Bronchial epithelial cell (primary cell): ENCODE data around the gene LIM2. TPM values are rescaled to one million over a fixed set of nuclear protein-coding genes. Genes with fewer than 3 reads are reported as not detected.
"Not testable (repeated sequence)": the region's sequence is repeated elsewhere in the genome, so short reads cannot be mapped to it uniquely, and the experiment has no call there.

Experiments
- DNase-seq: peaks from one replicate; pipeline ENCODE4 v3.0.0-alpha.2; 2010; ENCODE audit warnings: low read depth
- FAIRE-seq: peaks from 2 replicates; lab custom pipeline; 2011; peaks lifted over from hg19 to GRCh38; lab: Jason Lieb, UNC
- H3K27me3 ChIP-seq: 2 replicates; pipeline ENCODE4 v1.5.1; 2011; ENCODE audit warnings: low read length; ENCODE audit not compliant: control insufficient read depth, insufficient read depth
- H3K36me3 ChIP-seq: 2 replicates; pipeline ENCODE4 v1.5.1; 2011; ENCODE audit warnings: low read length; ENCODE audit not compliant: control insufficient read depth, insufficient read depth
- H3K4me3 ChIP-seq: 2 replicates; pipeline ENCODE4 v1.5.1; 2011; ENCODE audit warnings: mild to moderate bottlenecking, low read depth, low read length, control low read depth
- total RNA-seq: library from RNA; depleted of rRNA; stranded (reverse); fragments of >200 nt; gene quantifications from 2 replicates; pipeline ENCODE4 v1.2.1, GENCODE V29; 2014
- TF ChIP-seq, protein P1 (sequence below): IDR thresholded peaks from 2 replicates; pipeline ENCODE4 v1.5.1; 2011; ENCODE audit warnings: mild to moderate bottlenecking, moderate library complexity, low read length, control low read depth, inconsistent platforms; ENCODE audit not compliant: insufficient read depth, severe bottlenecking

The LIM2 gene
- total RNA-seq, 1 donor from 2014 or later: not detected

DNA sequence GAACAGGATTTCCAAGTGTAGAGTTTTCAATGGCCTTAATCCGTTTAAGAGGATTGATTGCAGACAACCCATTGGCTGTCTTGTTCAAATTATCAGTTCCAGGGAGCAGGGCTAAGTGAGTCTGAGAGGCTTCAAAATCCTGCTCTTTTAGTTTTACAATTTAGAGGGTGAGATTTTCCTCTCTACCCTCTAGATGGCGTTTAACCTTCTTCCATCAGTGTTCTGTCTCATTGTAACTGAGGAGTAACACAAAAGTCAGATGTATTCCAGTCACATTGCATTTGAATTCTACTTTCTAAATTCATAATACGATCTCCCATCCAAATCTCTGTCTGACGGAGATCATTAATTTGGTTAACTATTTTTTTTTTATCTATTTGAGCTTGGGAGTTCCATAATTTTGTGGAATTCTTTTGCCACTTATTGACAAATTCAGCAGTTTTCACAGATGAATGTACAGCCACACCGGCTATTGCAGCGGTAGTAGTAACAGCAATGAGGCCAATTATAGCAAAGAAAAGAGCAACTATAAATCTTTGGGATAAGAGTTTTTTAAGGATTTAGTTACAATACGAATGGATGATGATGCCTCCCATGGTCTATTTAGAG lies 10.4 kb upstream of the LIM2 start:
- no peaks in the 10 kb centered on the region for H3K27me3 ChIP-seq
- peak; percentile 24 for DNase-seq
- TF ChIP-seq, protein P1, sequence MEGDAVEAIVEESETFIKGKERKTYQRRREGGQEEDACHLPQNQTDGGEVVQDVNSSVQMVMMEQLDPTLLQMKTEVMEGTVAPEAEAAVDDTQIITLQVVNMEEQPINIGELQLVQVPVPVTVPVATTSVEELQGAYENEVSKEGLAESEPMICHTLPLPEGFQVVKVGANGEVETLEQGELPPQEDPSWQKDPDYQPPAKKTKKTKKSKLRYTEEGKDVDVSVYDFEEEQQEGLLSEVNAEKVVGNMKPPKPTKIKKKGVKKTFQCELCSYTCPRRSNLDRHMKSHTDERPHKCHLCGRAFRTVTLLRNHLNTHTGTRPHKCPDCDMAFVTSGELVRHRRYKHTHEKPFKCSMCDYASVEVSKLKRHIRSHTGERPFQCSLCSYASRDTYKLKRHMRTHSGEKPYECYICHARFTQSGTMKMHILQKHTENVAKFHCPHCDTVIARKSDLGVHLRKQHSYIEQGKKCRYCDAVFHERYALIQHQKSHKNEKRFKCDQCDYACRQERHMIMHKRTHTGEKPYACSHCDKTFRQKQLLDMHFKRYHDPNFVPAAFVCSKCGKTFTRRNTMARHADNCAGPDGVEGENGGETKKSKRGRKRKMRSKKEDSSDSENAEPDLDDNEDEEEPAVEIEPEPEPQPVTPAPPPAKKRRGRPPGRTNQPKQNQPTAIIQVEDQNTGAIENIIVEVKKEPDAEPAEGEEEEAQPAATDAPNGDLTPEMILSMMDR: peak; percentile 43
- FAIRE-seq: no peak
- H3K4me3 ChIP-seq: no peak overlapping the region
- no peaks in the 10 kb centered on the region for H3K36me3 ChIP-seq

- not testable (repeated sequence) for H3K36me3 ChIP-seq, H3K27me3 ChIP-seq, H3K4me3 ChIP-seq, FAIRE-seq
- peak; percentile 26 for DNase-seq
Measured at GRCh38 chr19:51397453-51397852, 9.7 kb upstream of the LIM2 start.

DNA sequence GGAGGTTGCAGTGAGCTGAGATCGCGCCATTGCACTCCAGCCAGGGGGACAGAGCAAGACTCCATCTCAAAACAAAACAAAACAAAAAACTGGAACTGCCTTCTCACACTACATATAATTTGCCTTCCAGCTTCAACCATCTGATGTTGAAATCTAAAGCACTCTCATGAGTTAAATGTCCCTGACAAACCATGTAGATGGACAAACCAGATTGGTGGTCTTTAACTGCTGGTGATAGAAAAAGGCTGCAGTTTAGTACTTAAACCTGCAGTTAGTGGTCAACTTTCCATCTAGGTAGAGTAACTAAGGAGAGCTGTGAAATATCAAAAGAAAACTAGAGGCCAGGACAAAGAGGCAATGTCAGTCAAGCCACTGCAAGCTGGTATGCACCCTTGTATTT lies 8.4 kb upstream of the LIM2 start:
- Histone ChIP-seq H3K27me3 (no peaks in the 10 kb centered on the region), H3K36me3 (no peaks in the 10 kb centered on the region), H3K4me3 (no peak overlapping the region)
- FAIRE-seq (no peak), DNase-seq (no peak)
- TF ChIP-seq, protein P1: no peak

- Histone ChIP-seq H3K36me3 (no peaks in the 10 kb centered on the region), H3K4me3 (peak overlapping the region; percentile 39), H3K27me3 (no peaks in the 10 kb centered on the region)
- FAIRE-seq (no peak), DNase-seq (peak; percentile 96)
- TF ChIP-seq, protein P1: peak; percentile 22
Measured at GRCh38 chr19:51394050-51394836, 6.5 kb upstream of the LIM2 start.

DNA sequence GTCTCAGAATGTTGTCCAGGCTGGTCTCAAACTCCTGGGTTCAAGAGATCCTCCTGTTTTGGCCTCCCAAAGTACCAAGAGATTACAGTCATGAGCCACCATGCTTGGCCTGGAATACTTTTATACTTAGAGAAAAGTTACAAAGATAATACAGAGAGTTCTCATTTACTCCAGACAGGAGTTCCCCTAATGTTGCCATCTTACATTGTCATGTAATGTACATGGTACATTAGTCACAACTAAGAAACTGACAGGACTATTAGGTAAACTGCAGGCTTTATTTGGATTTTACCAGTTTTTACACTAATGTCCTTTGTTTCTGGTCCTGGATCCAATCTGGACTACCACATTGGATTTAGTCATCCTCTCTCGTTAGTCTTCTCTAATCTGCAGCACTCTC lies 4.9 kb upstream of the LIM2 start:
- FAIRE-seq (no peak), DNase-seq (no peak)
- Histone ChIP-seq H3K36me3 (no peaks in the 10 kb centered on the region), H3K4me3 (no peak overlapping the region), H3K27me3 (no peaks in the 10 kb centered on the region)
- TF ChIP-seq, protein P1: no peak

GRCh38 chr19:51391073-51391611 lies 3.4 kb upstream of the LIM2 start:
- no peaks in the 10 kb centered on the region for H3K27me3 ChIP-seq
- H3K36me3 ChIP-seq: no peaks in the 10 kb centered on the region
- no peak overlapping the region for H3K4me3 ChIP-seq
- DNase-seq (no peak), FAIRE-seq (no peak)
- TF ChIP-seq, protein P1: no peak
